Activated T-cell treated with anti-CD3 and anti-CD28 coated beads, Interleukin-2, amount 50 U/mL, for 4 hours (primary cell): ENCODE data around the gene ZNF578. TPM values are rescaled to one million over a fixed set of nuclear protein-coding genes. Genes with fewer than 3 reads are reported as not detected.
"Not testable (repeated sequence)": the region's sequence is repeated elsewhere in the genome, so short reads cannot be mapped to it uniquely, and the experiment has no call there.

Experiments
- ATAC-seq, 2 donors: fragments of 200-7000 bp; cut with Tn5 transposase; one replicate each; pipeline ENCODE4 v1.10.0; 2021
- DNase-seq: peaks from one replicate; pipeline ENCODE4 v3.0.0-alpha.2; 2020
- H3K27me3 Mint-ChIP-seq: one replicate; pipeline ENCODE4 v1.8.0; 2021; ENCODE audit warnings: low read depth, mixed read lengths
- H3K36me3 Mint-ChIP-seq: one replicate; pipeline ENCODE4 v1.8.0; 2022; ENCODE audit warnings: mixed read lengths; ENCODE audit not compliant: insufficient read depth
- H3K4me1 Mint-ChIP-seq: one replicate; pipeline ENCODE4 v1.8.0; 2021; ENCODE audit warnings: low read depth, mixed read lengths
- H3K4me3 Mint-ChIP-seq: one replicate; pipeline ENCODE4 v1.8.0; 2021; ENCODE audit warnings: mild to moderate bottlenecking, moderate library complexity, mixed read lengths
- H3K9me3 Mint-ChIP-seq: one replicate; pipeline ENCODE4 v1.8.0; 2021; ENCODE audit warnings: mixed read lengths
- total RNA-seq, 3 donors: library from RNA; stranded (reverse); gene quantifications; one replicate each; pipeline ENCODE4 v1.2.1, GENCODE V29; 2021

Gene ZNF578
- total RNA-seq, 3 donors from 2014 or later: 0.08 to 0.35 (median 0.23) TPM

- H3K9me3 Mint-ChIP-seq: peaks cover 42% of the 10 kb centered on the region
- no peak overlapping the region for H3K4me3 Mint-ChIP-seq
- peaks cover 11% of the 10 kb centered on the region for H3K36me3 Mint-ChIP-seq
- DNase-seq: no peak
- no peak for ATAC-seq
- no peaks in the 10 kb centered on the region for H3K27me3 Mint-ChIP-seq
- no peaks in the 10 kb centered on the region for H3K4me1 Mint-ChIP-seq
Measured at GRCh38 chr19:52492201-52492993, 39.0 kb downstream of the ZNF578 start.

GRCh38 chr19:52492994-52493470 lies 39.7 kb downstream of the ZNF578 start:
- DNase-seq (no peak), ATAC-seq (no peak)
- Mint-ChIP-seq H3K9me3 (peaks cover 47% of the 10 kb centered on the region), H3K27me3 (no peaks in the 10 kb centered on the region), H3K36me3 (peaks cover 12% of the 10 kb centered on the region), H3K4me3 (no peak overlapping the region), H3K4me1 (no peaks in the 10 kb centered on the region)

DNA sequence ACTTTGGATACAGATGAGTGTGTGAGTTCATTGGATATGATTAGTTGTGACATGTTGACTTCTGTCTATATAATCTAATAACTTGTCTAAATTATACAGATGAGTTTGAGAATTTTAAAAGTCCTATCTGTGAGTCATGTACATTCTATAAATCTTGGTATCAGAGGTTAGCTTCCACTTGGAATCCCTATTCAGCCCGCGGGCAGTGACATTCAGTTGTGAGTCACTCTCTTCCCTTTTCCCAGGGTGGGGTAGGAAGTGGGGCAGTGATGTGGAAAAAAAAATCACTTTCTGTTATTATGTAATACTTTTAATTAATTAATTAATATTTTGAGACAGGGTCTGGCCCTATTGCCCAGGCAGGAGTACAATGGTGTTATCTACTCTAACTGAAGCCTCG lies 41.2 kb downstream of the ZNF578 start:
- no peak for DNase-seq
- H3K9me3 Mint-ChIP-seq: peaks cover 45% of the 10 kb centered on the region

DNA sequence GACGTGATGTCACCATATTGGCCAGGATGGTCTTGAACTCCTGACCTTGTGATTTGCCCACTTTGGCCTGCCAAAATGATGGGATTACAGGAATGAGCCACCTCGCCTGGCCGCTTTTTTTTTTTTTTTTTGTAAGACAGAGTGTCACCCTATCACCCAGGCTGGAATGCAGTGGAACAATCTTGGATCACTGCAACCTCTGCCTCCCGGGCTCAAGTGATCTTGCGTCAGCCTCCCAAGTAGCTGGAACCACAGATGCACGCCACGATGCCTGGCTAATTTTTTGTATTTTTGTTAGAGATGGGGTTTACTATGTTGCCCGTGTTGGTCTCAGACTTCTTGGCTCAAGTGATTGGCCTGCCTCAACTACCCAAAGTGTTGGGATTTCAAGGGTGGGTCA lies 45.2 kb downstream of the ZNF578 start:
- no peaks in the 10 kb centered on the region for H3K27me3 Mint-ChIP-seq
- no peak overlapping the region for H3K4me3 Mint-ChIP-seq
- no peaks in the 10 kb centered on the region for H3K4me1 Mint-ChIP-seq
- H3K9me3 Mint-ChIP-seq: peaks cover 46% of the 10 kb centered on the region
- ATAC-seq: no peak
- H3K36me3 Mint-ChIP-seq: peaks cover 19% of the 10 kb centered on the region
- DNase-seq: no peak

More for the DNA sequence above, 41.2 kb downstream of the ZNF578 start:
- Mint-ChIP-seq H3K27me3 (no peaks in the 10 kb centered on the region), H3K4me1 (no peaks in the 10 kb centered on the region), H3K36me3 (peaks cover 15% of the 10 kb centered on the region), H3K4me3 (no peak overlapping the region)
- no peak for ATAC-seq

- H3K4me3 Mint-ChIP-seq, H3K4me1 Mint-ChIP-seq, ATAC-seq, DNase-seq, H3K27me3 Mint-ChIP-seq: not testable (repeated sequence)
- Mint-ChIP-seq H3K36me3 (peaks cover 20% of the 10 kb centered on the region), H3K9me3 (peaks cover 41% of the 10 kb centered on the region)
Measured at GRCh38 chr19:52500474-52500873, 47.1 kb downstream of the ZNF578 start.

GRCh38 chr19:52500991-52501390 lies 47.6 kb downstream of the ZNF578 start:
- ATAC-seq, H3K4me3 Mint-ChIP-seq, H3K4me1 Mint-ChIP-seq, DNase-seq, H3K27me3 Mint-ChIP-seq: not testable (repeated sequence)
- Mint-ChIP-seq H3K9me3 (peaks cover 36% of the 10 kb centered on the region), H3K36me3 (peaks cover 20% of the 10 kb centered on the region)

DNA sequence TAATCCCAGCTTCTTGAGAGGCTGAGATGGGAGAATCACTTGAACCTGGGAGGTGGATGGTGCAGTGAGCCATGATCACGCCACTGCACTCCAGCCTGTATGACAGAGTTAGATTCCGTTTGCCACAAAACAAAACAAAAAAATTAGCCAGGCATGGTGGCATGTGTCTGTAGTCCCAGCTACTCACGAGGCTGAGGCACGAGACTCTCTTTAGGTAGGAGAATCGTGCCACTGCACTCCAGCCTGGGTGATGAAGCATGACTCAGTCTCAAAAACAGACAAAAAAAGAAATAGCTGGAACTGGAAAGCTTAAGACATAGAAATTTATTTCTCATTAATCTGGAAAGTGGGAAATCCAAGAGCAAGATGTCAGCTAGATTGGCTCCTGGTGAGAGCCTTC lies 53.9 kb downstream of the ZNF578 start:
- Mint-ChIP-seq H3K36me3 (peaks cover 21% of the 10 kb centered on the region), H3K4me1 (no peaks in the 10 kb centered on the region), H3K4me3 (no peak overlapping the region), H3K9me3 (peaks cover 30% of the 10 kb centered on the region), H3K27me3 (no peaks in the 10 kb centered on the region)
- no peak for ATAC-seq
- no peak for DNase-seq

DNA sequence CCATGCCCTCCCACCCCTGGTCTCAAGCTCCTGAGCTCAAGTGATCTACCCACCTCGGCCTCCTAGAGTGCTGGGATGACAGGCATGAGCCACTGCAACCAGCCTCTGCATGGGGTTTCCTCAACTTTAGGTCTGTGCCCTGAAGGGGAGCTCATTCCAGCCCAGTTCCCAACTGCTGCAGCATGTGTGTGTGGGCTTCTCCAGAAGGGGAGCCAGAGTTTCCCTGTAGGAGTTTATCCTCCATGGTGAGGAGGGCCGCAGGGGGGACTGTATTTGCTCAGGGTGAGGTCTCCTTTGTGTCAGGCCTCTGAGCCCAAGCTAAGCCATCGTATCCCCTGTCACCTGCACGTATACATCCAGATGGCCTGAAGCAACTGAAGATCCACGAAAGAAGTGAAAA lies 62.8 kb downstream of the ZNF578 start:
- DNase-seq (no peak), ATAC-seq (no peak)
- Mint-ChIP-seq H3K4me1 (no peaks in the 10 kb centered on the region), H3K36me3 (peaks cover 15% of the 10 kb centered on the region), H3K4me3 (no peak overlapping the region), H3K9me3 (peaks cover 51% of the 10 kb centered on the region), H3K27me3 (no peaks in the 10 kb centered on the region)

DNA sequence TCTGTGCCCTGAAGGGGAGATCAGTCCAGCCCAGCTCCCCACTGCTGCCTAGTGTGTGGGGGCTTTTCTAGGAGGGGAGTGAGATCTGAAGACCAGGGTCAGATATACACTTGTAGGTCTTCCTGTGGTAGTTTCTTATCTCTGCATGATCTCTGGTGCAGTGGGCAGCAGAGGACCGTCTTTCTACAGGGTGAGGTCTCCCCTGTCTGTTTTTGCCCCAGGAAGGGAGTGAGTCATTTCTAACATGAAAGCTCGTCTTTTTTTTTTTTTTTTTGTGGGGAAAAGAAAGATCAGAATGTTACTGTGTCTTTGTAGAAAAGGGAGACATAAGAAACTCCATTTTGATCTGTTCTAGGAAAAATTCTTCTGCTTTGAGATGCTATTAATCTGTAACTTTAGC lies 65.3 kb downstream of the ZNF578 start:
- Mint-ChIP-seq H3K36me3 (peaks cover 3% of the 10 kb centered on the region), H3K9me3 (peaks cover 41% of the 10 kb centered on the region), H3K4me3 (no peak overlapping the region), H3K4me1 (no peaks in the 10 kb centered on the region), H3K27me3 (no peaks in the 10 kb centered on the region)
- ATAC-seq (no peak), DNase-seq (no peak)

GRCh38 chr19:52519175-52519574 lies 65.8 kb downstream of the ZNF578 start:
- H3K4me3 Mint-ChIP-seq, H3K27me3 Mint-ChIP-seq, H3K4me1 Mint-ChIP-seq, ATAC-seq, H3K36me3 Mint-ChIP-seq, DNase-seq: not testable (repeated sequence)
- peaks cover 36% of the 10 kb centered on the region for H3K9me3 Mint-ChIP-seq

- ATAC-seq: no peak
- peaks cover 32% of the 10 kb centered on the region for H3K9me3 Mint-ChIP-seq
Measured at GRCh38 chr19:52520013-52520412, 66.7 kb downstream of the ZNF578 start.

GRCh38 chr19:52522551-52522950 lies 69.2 kb downstream of the ZNF578 start:
- Mint-ChIP-seq H3K4me3 (no peak overlapping the region), H3K4me1 (peaks cover 3% of the 10 kb centered on the region), H3K36me3 (no peaks in the 10 kb centered on the region), H3K9me3 (peaks cover 13% of the 10 kb centered on the region), H3K27me3 (no peaks in the 10 kb centered on the region)
- DNase-seq (no peak), ATAC-seq (no peak)

More at GRCh38 chr19:52520013-52520412, 66.7 kb downstream of the ZNF578 start:
- Mint-ChIP-seq H3K4me1 (no peaks in the 10 kb centered on the region), H3K4me3 (no peak overlapping the region), H3K27me3 (no peaks in the 10 kb centered on the region), H3K36me3 (peaks cover 3% of the 10 kb centered on the region)
- no peak for DNase-seq

DNA sequence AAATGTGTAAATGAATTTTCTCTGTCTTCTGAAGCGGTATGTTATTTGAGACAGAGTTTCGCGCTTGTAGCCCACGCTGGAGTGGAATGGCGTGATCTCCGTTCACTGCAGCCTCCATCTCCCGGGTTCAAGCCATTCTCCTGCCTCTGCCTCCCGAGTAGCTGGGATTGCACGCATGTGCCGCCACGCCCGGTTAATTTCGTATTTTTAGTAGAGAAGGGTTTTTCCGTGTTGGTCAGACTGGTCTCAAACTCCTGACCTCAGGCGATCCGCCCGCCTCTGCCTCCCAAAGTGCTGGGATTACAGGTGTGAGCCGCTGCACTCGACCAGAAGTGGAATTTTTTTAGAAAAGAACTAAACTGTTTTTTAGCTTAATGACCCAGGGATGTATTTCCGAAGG lies 70.7 kb downstream of the ZNF578 start:
- no peaks in the 10 kb centered on the region for H3K36me3 Mint-ChIP-seq
- H3K9me3 Mint-ChIP-seq: peaks cover 13% of the 10 kb centered on the region
- H3K27me3 Mint-ChIP-seq: no peaks in the 10 kb centered on the region
- DNase-seq: no peak
- ATAC-seq: no peak
- H3K4me1 Mint-ChIP-seq: peaks cover 13% of the 10 kb centered on the region
- no peak overlapping the region for H3K4me3 Mint-ChIP-seq

GRCh38 chr19:52527134-52527955 lies 74.0 kb downstream of the ZNF578 start, which contains the start of gene ZNF808:
TSS of gene ZNF808 (plus strand) at chr19:52527668. CDS start at chr19:52543285, 15,617 bp downstream.
- peaks cover 3% of the 10 kb centered on the region for H3K36me3 Mint-ChIP-seq
- peak within 1 kb of the TSS; percentile 96 for H3K4me3 Mint-ChIP-seq
- H3K4me1 Mint-ChIP-seq: peaks cover 21% of the 10 kb centered on the region
- peak; percentile 94 to 95 for ATAC-seq
- no peaks in the 10 kb centered on the region for H3K27me3 Mint-ChIP-seq
- peak; percentile 97 for DNase-seq
- H3K9me3 Mint-ChIP-seq: peaks cover under 1% of the 10 kb centered on the region
